Posterior cingulate gyrus (tissue), 11 donors: ENCODE measurements around the gene NDUFA8.
"Not testable (repeated sequence)": the region's sequence is repeated elsewhere in the genome, so short reads cannot be mapped to it uniquely, and the experiment has no call there.

Experiments
- DNase-seq, 10 donors: peaks; one replicate each; pipeline versions ENCODE4 v3.0.0 to v3.0.0-alpha.2; 2020 to 2021; ENCODE audit warnings: mixed read lengths in 3 of 10
- intact Hi-C: fragments of 100-400 bp; cut with DNase I; formaldehyde crosslinking; loops from one replicate; pipeline ENCODE4 v1.15.1; 2023

Gene NDUFA8

GRCh38 chr9:122124528-122124927, 35.1 kb downstream of the NDUFA8 start:
- intact Hi-C loops = loop anchor here (10.0 kb wide), 3 partner anchors 140 to 690 kb away; partner anchors contain the start of genes MRRF and RBM18
- DNase-seq = peak in 1 of 10 donors; percentile 12

- intact Hi-C loops = loop anchor here (10.0 kb wide), 3 partner anchors 141 to 691 kb away; partner anchors contain the start of genes MRRF and RBM18
- peak in 1 of 10 donors; percentile 18 for DNase-seq
These were observed 35.5 kb downstream of the NDUFA8 start for GRCh38 chr9:122124048-122124447.

DNA sequence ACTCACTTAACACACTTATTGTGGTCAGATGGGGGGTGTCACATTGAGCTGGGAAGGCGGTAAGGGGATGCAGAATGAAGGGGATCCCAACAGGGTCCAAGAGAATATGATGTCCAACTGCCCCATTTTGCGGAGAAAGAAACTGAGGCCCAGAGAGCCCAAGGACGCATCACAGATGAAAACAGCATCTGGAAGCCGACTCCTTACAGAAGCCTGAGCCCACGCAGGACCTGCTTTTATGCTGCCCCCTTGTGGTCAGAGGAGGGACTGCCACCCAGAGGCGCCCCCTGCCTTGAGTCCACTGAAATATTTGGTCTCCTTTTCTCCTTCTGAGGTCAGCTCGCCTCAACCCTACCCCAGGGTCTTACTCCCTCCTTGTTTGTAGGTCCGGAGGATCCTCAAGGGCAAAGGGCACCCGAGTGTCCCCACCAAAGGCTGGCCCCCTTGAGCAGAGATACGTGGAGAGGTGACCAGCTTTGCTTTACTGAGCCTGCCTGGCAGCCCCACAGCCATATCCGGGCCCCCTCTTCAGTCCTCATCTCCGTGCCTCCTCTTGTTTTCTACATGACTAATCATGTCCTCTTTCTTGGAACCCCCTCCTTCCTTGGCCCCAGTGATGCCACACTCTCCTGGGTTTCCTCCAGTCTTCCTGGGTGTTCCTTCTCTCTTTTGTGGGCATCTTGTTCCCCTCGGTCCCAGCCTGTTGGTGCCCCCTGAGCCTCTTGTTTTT, 36.5 kb downstream of the NDUFA8 start:
- intact Hi-C loops = loop anchor here (1.0 to 10.0 kb wide), 4 partner anchors 24 to 692 kb away; partner anchors contain the start of genes MRRF and RBM18
- peak; percentile 54 to 97 (median 80) for DNase-seq

DNA sequence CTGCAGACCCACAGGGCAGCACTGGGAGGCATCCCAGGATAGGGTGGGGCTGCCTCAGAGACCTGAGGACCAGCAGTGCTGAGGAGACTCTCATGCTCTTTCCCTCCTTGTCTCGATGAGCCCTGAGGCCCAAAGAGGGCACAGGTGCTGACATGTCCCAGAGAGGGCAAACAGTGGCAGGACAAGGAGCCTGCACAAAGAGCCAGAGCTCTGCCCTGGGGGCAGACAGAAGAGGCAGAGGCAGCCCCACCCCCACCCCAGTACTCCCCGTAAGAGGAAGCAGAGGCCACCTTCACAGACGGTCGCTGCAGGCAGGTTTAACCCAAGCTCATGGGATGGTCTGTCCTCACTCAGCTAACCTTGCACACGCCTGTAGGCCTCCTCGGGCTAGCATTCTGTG, 37.1 kb downstream of the NDUFA8 start:
- intact Hi-C loops = loop anchor here (10.0 kb wide), 3 partner anchors 142 to 692 kb away; partner anchors contain the start of genes MRRF and RBM18
- peak in 1 of 10 donors; percentile 51 for DNase-seq

DNA sequence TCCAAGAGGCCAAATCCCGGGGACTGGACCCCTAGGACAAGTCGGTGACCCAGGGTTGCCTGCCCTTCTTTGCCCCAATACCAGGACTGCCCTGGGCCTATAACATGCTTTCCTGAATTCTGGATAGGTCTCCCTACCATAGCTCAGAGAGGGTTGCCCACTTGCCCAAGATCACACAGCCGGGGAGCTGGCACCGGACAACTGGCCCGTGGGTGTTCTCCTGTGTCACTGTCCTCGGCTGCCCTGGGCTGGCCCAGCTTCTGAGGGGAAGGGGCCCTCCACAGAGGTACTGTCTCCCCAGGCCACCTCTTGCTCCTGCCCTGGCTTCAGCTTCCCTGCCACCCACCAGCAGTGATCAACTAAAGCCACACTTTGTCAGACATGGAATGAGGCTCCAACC, 37.6 kb downstream of the NDUFA8 start:
- intact Hi-C loops = loop anchor here (10.0 kb wide), 3 partner anchors 143 to 693 kb away; partner anchors contain the start of genes MRRF and RBM18
- DNase-seq = peak in 1 of 10 donors; percentile 81

GRCh38 chr9:122121391-122121790, 38.2 kb downstream of the NDUFA8 start:
- intact Hi-C loops = loop anchor here (10.0 kb wide), 3 partner anchors 143 to 693 kb away; partner anchors contain the start of genes MRRF and RBM18
- DNase-seq = peak in 1 of 10 donors; percentile 80

- intact Hi-C loops = loop anchor here (10.0 kb wide), 3 partner anchors 144 to 694 kb away; partner anchors contain the start of genes MRRF and RBM18
- DNase-seq = peak in 1 of 10 donors; percentile 55
These were observed 39.1 kb downstream of the NDUFA8 start for GRCh38 chr9:122120316-122121071.

- DNase-seq = peak in 1 of 10 donors; percentile 73
- intact Hi-C loops = loop anchor here (10.0 kb wide), 3 partner anchors 145 to 695 kb away; partner anchors contain the start of genes MRRF and RBM18
These were observed 39.9 kb downstream of the NDUFA8 start for GRCh38 chr9:122119721-122120120.

DNA sequence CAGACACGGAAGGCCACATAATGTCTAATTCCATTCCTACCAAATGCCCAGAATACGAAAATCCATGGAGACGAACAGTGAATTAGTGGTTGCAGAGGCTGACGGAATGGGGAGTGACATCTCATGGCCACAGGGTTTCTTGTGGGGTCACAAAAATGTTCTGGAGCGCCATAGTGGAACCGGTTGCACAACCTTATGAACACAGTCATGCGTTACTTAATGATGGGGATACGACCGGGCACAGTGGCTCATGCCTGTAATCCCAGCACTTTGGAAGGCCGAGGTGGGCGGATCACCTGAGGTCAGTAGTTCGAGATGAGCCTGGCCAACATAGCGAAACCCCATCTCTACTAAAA, 40.4 kb downstream of the NDUFA8 start:
- DNase-seq = peak in 1 of 10 donors; percentile 24
- intact Hi-C loops = no loop called here

- intact Hi-C loops = no loop called here
- DNase-seq = no peak
These were observed 41.0 kb downstream of the NDUFA8 start for GRCh38 chr9:122118343-122119165.

GRCh38 chr9:122117241-122117640, 42.3 kb downstream of the NDUFA8 start:
- intact Hi-C loops, DNase-seq: not testable (repeated sequence)

DNA sequence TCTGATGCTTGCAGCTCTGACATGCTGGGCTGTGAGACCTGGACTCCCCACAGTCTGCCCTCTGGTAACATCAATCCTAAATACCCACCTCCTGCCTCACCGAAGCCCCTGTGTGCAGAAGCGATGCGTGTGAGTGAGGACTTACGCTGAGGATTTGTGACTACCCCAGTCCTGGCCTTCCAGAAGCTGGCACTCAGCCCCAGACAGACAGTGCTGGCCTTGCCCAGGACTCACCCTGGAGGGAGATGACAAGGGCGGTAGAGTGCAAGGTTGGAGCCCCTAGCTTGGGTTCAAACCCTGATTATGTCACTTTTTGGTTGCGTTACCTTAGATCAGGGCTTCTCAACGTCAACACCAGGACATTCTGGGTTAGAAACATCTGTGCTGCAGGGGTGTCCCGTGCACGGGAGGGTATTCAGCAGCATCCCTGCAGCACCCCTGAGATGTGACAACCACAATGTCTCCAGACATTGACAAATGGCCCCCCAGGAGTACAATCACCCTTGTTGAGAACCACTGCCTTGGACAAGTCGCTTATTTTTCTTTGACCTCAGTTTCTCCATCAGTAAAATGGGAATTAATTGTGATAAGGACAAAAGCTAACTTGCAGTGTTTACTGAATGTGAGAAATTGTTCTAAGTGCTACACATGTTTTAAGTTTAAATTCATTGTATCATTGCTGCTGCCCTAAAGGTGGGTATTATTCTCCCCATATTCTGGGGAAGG, 43.0 kb downstream of the NDUFA8 start:
- intact Hi-C loops = no loop called here

DNA sequence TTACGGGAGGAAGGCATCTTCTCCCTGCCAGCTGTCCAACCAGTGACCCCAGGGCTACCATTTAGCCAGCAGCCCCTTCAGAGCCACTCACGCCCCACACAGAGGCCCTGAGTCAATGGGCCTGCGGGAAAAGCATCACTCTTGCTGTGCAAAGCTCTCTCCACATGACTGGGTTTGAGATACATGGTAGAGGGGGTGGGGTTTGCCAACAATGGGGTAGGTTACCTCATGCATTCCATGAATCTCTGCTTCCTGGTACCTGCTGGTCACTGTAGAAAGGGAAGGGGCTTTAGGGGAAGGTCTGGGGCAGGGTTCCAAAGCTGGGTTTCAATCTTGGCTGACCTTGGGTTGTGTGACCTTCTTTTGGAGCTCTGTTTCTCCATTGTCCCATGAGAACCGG, 43.5 kb downstream of the NDUFA8 start:
- peak in 1 of 10 donors; percentile 18 for DNase-seq
- intact Hi-C loops = no loop called here

More for the DNA sequence above, 43.0 kb downstream of the NDUFA8 start:
- DNase-seq = no peak

GRCh38 chr9:122115176-122116035, 44.2 kb downstream of the NDUFA8 start:
- intact Hi-C loops = no loop called here
- DNase-seq = peak in 2 of 10 donors; percentile 40 to 77

DNA sequence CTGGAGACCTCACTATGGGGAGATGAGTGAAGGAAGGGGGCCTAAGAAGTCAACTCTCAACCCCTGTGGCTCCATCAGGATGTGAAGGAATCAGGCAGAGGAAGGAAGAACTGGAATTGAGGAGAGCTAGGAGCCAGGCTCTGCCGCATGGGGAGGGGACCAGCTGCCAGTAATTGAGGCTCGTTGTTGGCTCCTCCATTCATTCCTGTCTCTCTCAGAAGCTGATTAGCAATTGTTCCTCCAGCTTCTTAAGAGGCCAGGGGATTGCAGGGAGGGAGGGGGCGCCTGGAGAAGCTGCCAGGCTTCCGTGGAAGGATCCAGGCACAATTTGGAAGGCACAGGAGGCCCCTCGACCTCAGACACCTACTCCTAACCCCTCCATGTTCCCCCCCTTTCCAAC, 46.0 kb downstream of the NDUFA8 start:
- DNase-seq = peak in 1 of 10 donors; percentile 86
- intact Hi-C loops = no loop called here

DNA sequence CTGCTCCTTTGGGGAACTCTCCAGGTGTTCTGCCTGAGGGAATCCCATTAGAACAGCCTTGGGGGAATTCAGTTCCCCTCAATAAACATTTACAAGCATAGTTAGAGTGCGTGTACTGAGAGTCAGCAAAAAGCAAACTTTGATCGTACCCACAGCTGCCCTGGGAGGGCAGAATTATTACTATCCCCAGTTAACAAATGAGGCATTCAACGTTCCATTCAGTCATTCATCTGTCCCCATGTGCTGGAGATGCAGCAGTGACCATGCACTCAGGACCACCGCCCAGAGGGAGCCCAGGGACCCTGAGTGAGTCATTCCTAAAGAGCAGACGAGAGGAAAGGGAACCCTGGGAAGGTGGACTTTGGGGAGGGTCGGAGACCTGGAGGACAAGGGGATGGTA, 47.3 kb downstream of the NDUFA8 start:
- DNase-seq = no peak
- intact Hi-C loops = no loop called here

GRCh38 chr9:122111413-122112085, 48.0 kb downstream of the NDUFA8 start:
- intact Hi-C loops = no loop called here
- DNase-seq = peak in 1 of 10 donors; percentile 79
